Panc1 (cell line): Measurements from ENCODE around the gene TAMALIN. TPM values are rescaled to one million over a fixed set of nuclear protein-coding genes. Genes with fewer than 3 reads are reported as not detected.

Experiments used
- ATAC-seq: fragments of 200-7000 bp; cut with Tn5 transposase; 2 replicates; pipeline ENCODE4 v1.9.1; 2020; ENCODE audit warnings: mild to moderate bottlenecking, moderate library complexity
- BruUV-seq: library from RNA; stranded (reverse); fragments of 400-500 nt; replicated peaks from 2 replicates; lab custom pipeline; 2021; lab: Mats Ljungman, UMichigan
- CTCF ChIA-PET: fragments of 300-600 bp; sonication (Branson Sonifier 250); formaldehyde crosslinking; loops from one replicate; lab custom pipeline; 2022; ENCODE audit warnings: antibody characterized with exemption; lab: Charles Lee
- POLR2A ChIA-PET: fragments of 300-600 bp; sonication (Branson Sonifier 250); formaldehyde crosslinking; loops from one replicate; lab custom pipeline; 2022; ENCODE audit warnings: antibody characterized with exemption; lab: Charles Lee
- DNase-seq: peaks from one replicate; pipeline ENCODE4 v3.0.0-alpha.2; 2010; ENCODE audit warnings: low read depth, low spot score
- H3K27ac ChIP-seq: 2 replicates; pipeline ENCODE4 v1.5.1; 2011; ENCODE audit warnings: mild to moderate bottlenecking, low read length, inconsistent platforms
- H3K27me3 ChIP-seq: fragments of 200-500 bp; sonication (Bioruptor generic); 2 replicates; pipeline ENCODE4 v1.6.0; 2014; ENCODE audit warnings: low read length, inconsistent platforms; ENCODE audit not compliant: control insufficient read depth, insufficient read depth
- H3K36me3 ChIP-seq: fragments of 200-500 bp; sonication (Bioruptor generic); 2 replicates; pipeline ENCODE4 v1.5.1; 2014; ENCODE audit warnings: inconsistent platforms, mild to moderate bottlenecking, low read length, moderate library complexity; ENCODE audit not compliant: control insufficient read depth, insufficient read depth
- H3K4me1 ChIP-seq: 2 replicates; pipeline ENCODE4 v1.5.1; 2011; ENCODE audit warnings: inconsistent platforms, mild to moderate bottlenecking, low read length, moderate library complexity; ENCODE audit not compliant: control insufficient read depth, insufficient read depth
- H3K4me3 ChIP-seq, 2 experiments: 2 replicates each; pipeline ENCODE4 v1.5.1; 2011 to 2012; ENCODE audit warnings: low read depth in 2 of 2, low read length in 2 of 2, mild to moderate bottlenecking in 2 of 2, inconsistent platforms in 1 of 2, moderate library complexity in 1 of 2
- H3K9me3 ChIP-seq: fragments of 200-500 bp; sonication (Bioruptor generic); 2 replicates; pipeline ENCODE4 v1.5.1; 2014; ENCODE audit warnings: low read depth, mild to moderate bottlenecking, inconsistent platforms, low read length, moderate library complexity; ENCODE audit not compliant: control insufficient read depth, insufficient read depth
- CTCF ChIP-seq: fragments of 450-650 bp; IDR thresholded peaks from 2 replicates; pipeline ENCODE4 v1.5.1; 2017; ENCODE audit warnings: mild to moderate bottlenecking
- POLR2AphosphoS5 ChIP-seq: IDR thresholded peaks from 2 replicates; pipeline ENCODE4 v1.6.1; 2012; ENCODE audit warnings: mild to moderate bottlenecking, low read depth, low read length, moderate library complexity
- REST ChIP-seq, 2 experiments: IDR thresholded peaks; 2 replicates each; pipeline ENCODE4 v1.6.1; 2011 to 2012; ENCODE audit warnings: low read depth in 2 of 2, control low read depth in 1 of 2, low read length in 1 of 2, mild to moderate bottlenecking in 1 of 2, moderate library complexity in 1 of 2; ENCODE audit not compliant: insufficient read depth in 1 of 2
- SIN3A ChIP-seq: IDR thresholded peaks from 2 replicates; pipeline ENCODE4 v1.6.1; 2012; ENCODE audit warnings: low read depth, mild to moderate bottlenecking, low read length, moderate library complexity, borderline replicate concordance; ENCODE audit not compliant: insufficient read depth
- TCF7L2 ChIP-seq: IDR thresholded peaks from 2 replicates; pipeline ENCODE4 v1.6.1; 2011; ENCODE audit warnings: mild to moderate bottlenecking, low read depth, low read length, inconsistent platforms
- in situ Hi-C: cut with HindIII; loops from 2 replicates; pipeline ENCODE4 v1.10.0; 2016; ENCODE audit warnings: low sequenced_read_pairs, low pct_unique_long_range_greater_than_20kb
- intact Hi-C: fragments of 100-400 bp; cut with micrococcal nuclease; formaldehyde crosslinking; loops from one replicate; pipeline ENCODE4 v1.10.0; 2022; ENCODE audit not compliant: unreplicated experiment
- total RNA-seq: library from RNA; stranded (reverse); gene quantifications from one replicate; pipeline ENCODE4 v1.2.1, GENCODE V29; 2021; ENCODE audit not compliant: unreplicated experiment

Gene TAMALIN
- total RNA-seq, 1 experiment from 2014 or later: 0.82 TPM

- ChIA-PET CTCF (interaction anchor here (0.6 to 1.0 kb wide), 2 partner anchors 9 to 11 kb away, joined by 4 to 6 read pairs; partner anchors contain the start of gene ATG101), POLR2A (interaction anchor here (0.6 kb wide), 1 partner anchor 15 kb away, joined by 6 read pairs; no protein-coding TSS in a partner anchor)
- no TSS peak for BruUV-seq
- TF ChIP-seq CTCF (no peak), REST (IDR thresholded peaks at IDR 0.05; ENCODE audit: insufficient read depth in 1 of 2, low read depth in 2 of 2, low read length in 1 of 2) (no peak), SIN3A (no peak), POLR2AphosphoS5 (no peak), TCF7L2 (no peak)
- DNase-seq (no peak), ATAC-seq (no peak)
- no peak overlapping the region for H3K4me3 ChIP-seq
- H3K36me3 ChIP-seq: no peaks in the 10 kb centered on the region
- no peaks in the 10 kb centered on the region for H3K27me3 ChIP-seq
- in situ Hi-C loops (no loop called here), intact Hi-C loops (no loop called here)
- H3K9me3 ChIP-seq: no peaks in the 10 kb centered on the region
- no peaks in the 10 kb centered on the region for H3K4me1 ChIP-seq
- no peak overlapping the region for H3K27ac ChIP-seq
Observed at GRCh38 chr12:52058631-52059361, 52.0 kb downstream of the TAMALIN start.

- in situ Hi-C loops: no loop called here
- Histone ChIP-seq H3K9me3 (no peaks in the 10 kb centered on the region), H3K36me3 (no peaks in the 10 kb centered on the region), H3K4me3 (no peak overlapping the region), H3K27ac (no peak overlapping the region), H3K27me3 (no peaks in the 10 kb centered on the region), H3K4me1 (no peaks in the 10 kb centered on the region)
- ChIA-PET CTCF (interaction anchor here (1.0 kb wide), 1 partner anchor 10 kb away, joined by 4 read pairs; the partner anchor contains the start of gene ATG101), POLR2A (no interaction called here)
- DNase-seq (no peak), ATAC-seq (no peak)
- BruUV-seq: no TSS peak
- intact Hi-C loops: no loop called here
- TF ChIP-seq SIN3A (no peak), REST (IDR thresholded peaks at IDR 0.05; ENCODE audit: insufficient read depth in 1 of 2, low read depth in 2 of 2, low read length in 1 of 2) (no peak), CTCF (no peak), TCF7L2 (no peak), POLR2AphosphoS5 (no peak)
Observed at GRCh38 chr12:52059582-52060497, 53.1 kb downstream of the TAMALIN start.
